Fibroblast of skin of scalp (primary cell): ENCODE results near the gene MAMLD1.

Experiments used
- DNase-seq: peaks from one replicate; pipeline ENCODE4 v3.0.0-alpha.2; 2013

MAMLD1 gene

GRCh38 chrX:150537851-150538250 lies 174.7 kb downstream of the MAMLD1 start:
- no peak for DNase-seq

GRCh38 chrX:150540965-150541364 lies 177.8 kb downstream of the MAMLD1 start:
- DNase-seq = no peak

DNA sequence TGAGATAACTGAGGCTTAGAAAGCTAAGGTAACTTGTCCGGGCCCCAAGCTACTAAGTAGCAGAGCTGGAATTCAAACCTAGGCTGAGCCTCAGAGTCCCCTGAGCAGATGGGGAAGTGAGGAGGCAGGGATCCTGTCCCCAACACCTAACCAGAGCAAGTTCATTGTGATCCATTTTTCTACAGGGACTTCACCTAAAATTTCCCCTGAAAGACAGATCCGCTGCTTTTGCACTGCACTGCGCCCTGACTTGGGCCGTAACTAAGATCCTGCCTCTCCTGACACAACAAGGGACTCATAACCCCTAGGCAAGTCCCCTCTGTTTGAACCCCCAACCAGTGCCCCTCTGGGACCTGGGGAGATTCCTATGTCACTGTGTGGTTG lies 179.7 kb downstream of the MAMLD1 start:
- DNase-seq = no peak

- no peak for DNase-seq
Measured at GRCh38 chrX:150543230-150544155, 180.4 kb downstream of the MAMLD1 start.

- DNase-seq = no peak
Measured at GRCh38 chrX:150544222-150544787, 181.2 kb downstream of the MAMLD1 start.

DNA sequence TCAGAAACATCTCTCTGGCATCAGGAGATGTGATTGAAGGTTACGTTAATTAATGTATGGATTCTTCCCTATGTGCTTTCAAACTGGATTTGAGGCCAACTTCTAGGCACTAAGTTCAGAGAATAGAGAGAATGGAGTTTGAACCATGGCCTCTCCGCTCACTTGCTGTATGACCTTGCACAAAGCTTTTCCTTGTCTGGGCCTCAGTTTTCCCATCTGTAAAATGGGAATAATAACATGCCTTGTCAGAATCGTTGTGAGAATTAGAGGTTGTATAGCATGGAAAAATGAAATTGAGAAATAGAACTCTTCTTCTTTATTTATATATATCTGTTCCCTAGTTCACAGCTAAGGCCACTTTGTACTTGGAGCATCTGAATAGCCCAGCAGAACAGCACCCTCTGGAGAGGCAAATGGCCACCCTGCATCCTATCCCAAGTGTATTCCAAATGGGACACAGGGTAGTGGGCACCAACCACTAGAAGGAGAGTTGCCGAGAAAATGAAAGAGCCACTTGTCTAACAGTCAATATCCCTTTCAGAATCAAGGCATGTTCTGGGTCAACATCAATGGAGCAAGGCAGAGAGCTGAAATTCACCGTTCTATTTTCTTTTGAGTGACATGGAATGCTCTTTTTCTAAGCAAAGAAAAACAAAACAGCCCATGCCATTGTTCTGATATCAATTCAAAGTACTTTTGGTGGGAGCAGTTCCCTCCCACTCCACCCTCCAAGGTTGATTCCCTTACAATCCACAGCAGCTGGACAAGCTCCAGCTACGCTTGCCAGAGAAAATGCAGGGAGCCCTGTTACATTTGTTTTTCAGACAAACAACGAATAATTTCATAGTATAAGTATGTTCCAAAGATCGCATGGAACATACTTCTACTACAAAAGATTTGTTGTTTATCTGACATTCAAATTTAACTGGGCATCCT lies 182.0 kb downstream of the MAMLD1 start:
- DNase-seq = no peak

- no peak for DNase-seq
Measured at GRCh38 chrX:150546711-150547153, 183.6 kb downstream of the MAMLD1 start.

GRCh38 chrX:150547375-150548115 lies 184.4 kb downstream of the MAMLD1 start:
- DNase-seq = peak; percentile 32

- no peak for DNase-seq
Measured at GRCh38 chrX:150548251-150548650, 185.1 kb downstream of the MAMLD1 start.

GRCh38 chrX:150548684-150549083 lies 185.6 kb downstream of the MAMLD1 start:
- DNase-seq = peak; percentile 64

GRCh38 chrX:150551963-150552362 lies 188.8 kb downstream of the MAMLD1 start:
- no peak for DNase-seq

GRCh38 chrX:150558424-150558823 lies 195.3 kb downstream of the MAMLD1 start:
- DNase-seq = no peak
